Suprapubic skin (tissue), 4 donors: Measurements from ENCODE around the gene PRKN. TPM values are rescaled to one million over a fixed set of nuclear protein-coding genes. Genes with fewer than 3 reads are reported as not detected.

Experiments
- DNase-seq, 2 donors: peaks; one replicate each; pipeline ENCODE4 v3.0.0-alpha.2; 2019; ENCODE audit warnings: low spot score in 2 of 2
- H3K27ac ChIP-seq: fragments of 200-600 bp; sonication (generic); one replicate; pipeline ENCODE4 v1.5.1; 2019
- H3K27me3 ChIP-seq: fragments of 200-600 bp; sonication (generic); one replicate; pipeline ENCODE4 v1.5.1; 2019
- H3K36me3 ChIP-seq: fragments of 200-600 bp; sonication (generic); one replicate; pipeline ENCODE4 v1.5.1; 2019
- H3K4me1 ChIP-seq: fragments of 200-600 bp; sonication (generic); one replicate; pipeline ENCODE4 v1.5.1; 2019
- H3K4me3 ChIP-seq: fragments of 200-600 bp; sonication (generic); one replicate; pipeline ENCODE4 v1.5.1; 2019; ENCODE audit warnings: mild to moderate bottlenecking
- H3K9me3 ChIP-seq: fragments of 200-600 bp; sonication (generic); one replicate; pipeline ENCODE4 v1.5.1; 2019
- EP300 ChIP-seq: sonication (generic); formaldehyde crosslinking; IDR thresholded peaks from one replicate; pipeline ENCODE4 v1.6.1; 2017; ENCODE audit warnings: antibody characterized with exemption
- POLR2A ChIP-seq, 2 donors: fragments of 450-650 bp; IDR thresholded peaks; one replicate each; pipeline ENCODE4 v1.6.1; 2017; ENCODE audit warnings: antibody characterized with exemption in 2 of 2, mild to moderate bottlenecking in 2 of 2, moderate library complexity in 2 of 2
- POLR2AphosphoS5 ChIP-seq, 3 donors: sonication (generic); formaldehyde crosslinking; IDR thresholded peaks; one replicate each; pipeline ENCODE4 v1.6.1; 2017; ENCODE audit warnings: antibody characterized with exemption in 3 of 3
- WGBS: methylation state at CpG from one replicate; pipeline ENCODE4 v1.1.5; 2018; 5-methylcytosine and 5-hydroxymethylcytosine counted together
- total RNA-seq, 4 donors: library from RNA; depleted of rRNA; stranded (reverse); fragments of >200 nt; gene quantifications; one replicate each; pipeline ENCODE4 v1.1.0, GENCODE V29; 2016
- TF ChIP-seq, protein P1 (sequence below), 2 donors: fragments of 200-600 bp in 1 of 2; fragments of 450-650 bp in 1 of 2; sonication (generic) in 1 of 2; IDR thresholded peaks; one replicate each; pipeline ENCODE4 v1.5.1; 2016 to 2019; ENCODE audit warnings: antibody characterized with exemption in 2 of 2, mild to moderate bottlenecking in 1 of 2, moderate library complexity in 1 of 2

PRKN gene
- total RNA-seq, 4 donors from 2014 or later, result 7.2 to 22.8 (median 14.4) TPM

DNA sequence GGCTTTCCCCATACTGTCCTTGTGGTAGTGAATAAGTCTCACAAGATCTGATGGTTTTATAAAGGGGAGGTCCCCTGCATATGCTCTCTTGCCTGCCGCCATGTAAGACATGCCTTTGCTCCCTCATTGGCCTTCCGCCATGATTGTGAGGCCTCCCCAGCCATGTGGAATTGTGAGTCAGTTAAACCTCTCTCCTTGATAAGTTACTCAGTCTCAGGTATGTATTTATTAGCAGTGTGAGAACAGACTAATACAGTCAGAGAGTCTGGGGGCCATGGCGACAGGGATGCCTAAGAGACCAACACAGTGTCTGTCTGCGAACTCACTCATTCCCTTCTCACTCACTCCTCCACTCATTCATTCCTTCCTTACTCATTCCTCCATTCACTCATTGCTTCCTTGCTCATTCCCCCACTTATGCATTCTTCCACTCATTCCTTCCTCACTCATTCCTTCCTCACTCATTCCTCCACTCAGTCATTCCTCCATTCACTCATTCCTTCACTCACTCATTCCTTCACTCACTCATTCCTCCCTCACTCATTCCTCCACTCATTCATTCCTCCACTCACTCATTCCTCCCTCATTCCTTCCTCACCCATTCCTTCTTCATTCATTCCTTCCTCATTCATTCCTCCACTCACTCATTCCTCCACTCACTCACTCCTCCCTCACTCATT lies 1316.2 kb downstream of the PRKN start:
- Histone ChIP-seq H3K27me3 (no peaks in the 10 kb centered on the region), H3K4me1 (peaks cover 16% of the 10 kb centered on the region), H3K27ac (no peak overlapping the region), H3K36me3 (no peaks in the 10 kb centered on the region), H3K4me3 (no peak overlapping the region), H3K9me3 (no peaks in the 10 kb centered on the region)
- no peak for DNase-seq
- TF ChIP-seq, protein P1, sequence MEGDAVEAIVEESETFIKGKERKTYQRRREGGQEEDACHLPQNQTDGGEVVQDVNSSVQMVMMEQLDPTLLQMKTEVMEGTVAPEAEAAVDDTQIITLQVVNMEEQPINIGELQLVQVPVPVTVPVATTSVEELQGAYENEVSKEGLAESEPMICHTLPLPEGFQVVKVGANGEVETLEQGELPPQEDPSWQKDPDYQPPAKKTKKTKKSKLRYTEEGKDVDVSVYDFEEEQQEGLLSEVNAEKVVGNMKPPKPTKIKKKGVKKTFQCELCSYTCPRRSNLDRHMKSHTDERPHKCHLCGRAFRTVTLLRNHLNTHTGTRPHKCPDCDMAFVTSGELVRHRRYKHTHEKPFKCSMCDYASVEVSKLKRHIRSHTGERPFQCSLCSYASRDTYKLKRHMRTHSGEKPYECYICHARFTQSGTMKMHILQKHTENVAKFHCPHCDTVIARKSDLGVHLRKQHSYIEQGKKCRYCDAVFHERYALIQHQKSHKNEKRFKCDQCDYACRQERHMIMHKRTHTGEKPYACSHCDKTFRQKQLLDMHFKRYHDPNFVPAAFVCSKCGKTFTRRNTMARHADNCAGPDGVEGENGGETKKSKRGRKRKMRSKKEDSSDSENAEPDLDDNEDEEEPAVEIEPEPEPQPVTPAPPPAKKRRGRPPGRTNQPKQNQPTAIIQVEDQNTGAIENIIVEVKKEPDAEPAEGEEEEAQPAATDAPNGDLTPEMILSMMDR (IDR thresholded peaks at IDR 0.05), result no peak
- TF ChIP-seq EP300, result no peak
- TF ChIP-seq POLR2A (IDR thresholded peaks at IDR 0.05), result no peak
- TF ChIP-seq POLR2AphosphoS5 (IDR thresholded peaks at IDR 0.05), result no peak
- 93% methylated on average over 4 of the region's 4 CpGs for WGBS

DNA sequence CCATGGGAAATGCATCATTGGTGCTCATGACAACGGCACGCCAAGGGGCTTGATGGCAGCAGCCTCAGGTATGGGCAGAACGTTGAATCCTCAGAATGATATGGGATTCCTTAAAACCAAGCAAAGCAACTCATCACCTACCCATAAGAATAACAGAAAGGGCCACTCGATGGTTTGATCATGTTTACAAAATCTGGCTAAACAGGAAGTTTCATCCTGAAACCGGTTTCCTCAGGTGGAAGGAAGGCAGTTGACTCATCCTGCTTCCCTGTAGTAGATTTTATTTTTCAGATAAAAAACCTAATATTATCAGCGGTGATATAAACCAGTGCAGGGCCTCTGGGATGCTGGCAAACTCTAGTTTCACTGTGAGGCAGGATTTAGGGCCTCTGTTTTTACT lies 1316.8 kb downstream of the PRKN start:
- Histone ChIP-seq H3K4me1 (peaks cover 16% of the 10 kb centered on the region), H3K27ac (no peak overlapping the region), H3K4me3 (no peak overlapping the region), H3K27me3 (no peaks in the 10 kb centered on the region), H3K9me3 (no peaks in the 10 kb centered on the region), H3K36me3 (no peaks in the 10 kb centered on the region)
- 90% methylated on average over 6 of the region's 6 CpGs for WGBS
- no peak for DNase-seq
- TF ChIP-seq POLR2AphosphoS5 (IDR thresholded peaks at IDR 0.05) (no peak), EP300 (no peak), POLR2A (IDR thresholded peaks at IDR 0.05) (no peak)
- TF ChIP-seq, protein P1 (IDR thresholded peaks at IDR 0.05), result no peak

DNA sequence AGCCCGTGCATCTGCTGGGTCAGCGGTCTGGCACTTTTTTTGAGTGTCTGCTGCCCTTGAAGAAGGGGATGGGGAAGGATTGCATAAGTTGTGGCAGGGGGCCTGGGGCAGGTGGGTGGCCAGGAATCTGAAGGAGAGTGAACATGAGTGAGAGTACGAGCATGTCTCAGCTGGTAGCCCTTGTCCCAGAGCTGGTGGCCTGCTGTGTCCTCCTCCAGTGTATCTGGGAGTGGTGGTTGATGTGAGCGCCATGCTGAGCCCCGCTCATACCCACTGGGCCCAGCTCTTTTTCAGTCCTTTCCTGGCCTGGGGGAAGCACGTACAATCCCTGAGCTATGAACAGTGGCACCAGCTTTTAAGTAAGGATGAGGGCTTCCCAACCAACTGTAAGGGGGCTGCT lies 1317.5 kb downstream of the PRKN start:
- Histone ChIP-seq H3K36me3 (no peaks in the 10 kb centered on the region), H3K27ac (no peak overlapping the region), H3K9me3 (no peaks in the 10 kb centered on the region), H3K4me1 (peaks cover 16% of the 10 kb centered on the region), H3K27me3 (no peaks in the 10 kb centered on the region), H3K4me3 (no peak overlapping the region)
- no peak for TF ChIP-seq POLR2A (IDR thresholded peaks at IDR 0.05)
- TF ChIP-seq, protein P1 (IDR thresholded peaks at IDR 0.05), result no peak
- TF ChIP-seq EP300, result no peak
- no peak for TF ChIP-seq POLR2AphosphoS5 (IDR thresholded peaks at IDR 0.05)
- no peak for DNase-seq
- 95% methylated on average over 5 of the region's 6 CpGs for WGBS

DNA sequence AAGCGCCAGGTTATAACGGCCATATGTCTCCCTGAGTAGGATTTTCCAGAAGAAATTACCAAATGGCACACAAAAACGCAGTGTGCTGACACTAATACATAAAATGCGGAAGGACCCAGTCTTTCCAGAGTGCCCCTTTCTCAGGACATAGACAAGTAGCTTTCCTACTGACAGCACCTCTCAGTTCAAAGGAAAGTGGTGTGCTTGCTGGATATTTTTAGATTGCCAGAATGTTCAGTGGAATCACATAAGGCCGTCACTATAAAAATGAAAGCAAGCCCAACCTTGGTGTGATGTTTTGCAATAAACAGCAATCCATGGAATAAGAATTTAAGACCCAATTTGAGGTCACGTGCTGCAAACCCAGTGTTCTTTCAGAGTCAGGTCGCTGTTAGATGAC lies 1318.2 kb downstream of the PRKN start:
- no peak for DNase-seq
- TF ChIP-seq, protein P1 (IDR thresholded peaks at IDR 0.05), result no peak
- TF ChIP-seq POLR2A (IDR thresholded peaks at IDR 0.05), result no peak
- TF ChIP-seq EP300, result no peak
- no peak for TF ChIP-seq POLR2AphosphoS5 (IDR thresholded peaks at IDR 0.05)
- WGBS, result 90% methylated on average over 7 of the region's 7 CpGs

DNA sequence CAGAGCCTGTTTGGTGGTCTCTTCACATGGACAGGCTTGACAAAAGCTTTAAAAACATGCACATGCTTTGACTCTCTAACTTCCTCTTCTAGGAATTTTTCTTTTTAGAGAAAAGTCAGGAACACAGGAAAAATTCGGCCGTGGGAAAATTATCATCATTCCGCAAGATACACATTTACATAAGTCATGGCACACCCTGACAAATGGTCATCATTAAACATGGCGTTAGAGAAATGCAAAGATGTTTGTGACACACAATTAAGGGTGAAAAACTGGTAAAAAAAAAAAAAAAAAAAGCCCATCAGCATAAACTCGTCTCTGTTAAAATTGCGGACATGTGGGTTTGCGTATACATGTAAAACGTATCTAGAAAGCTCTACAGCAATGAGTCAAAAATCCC lies 1319.5 kb downstream of the PRKN start:
- Histone ChIP-seq H3K27ac (no peak overlapping the region), H3K36me3 (no peaks in the 10 kb centered on the region), H3K4me1 (peaks cover 5% of the 10 kb centered on the region), H3K27me3 (no peaks in the 10 kb centered on the region), H3K4me3 (no peak overlapping the region), H3K9me3 (no peaks in the 10 kb centered on the region)
- TF ChIP-seq POLR2A (IDR thresholded peaks at IDR 0.05) (no peak), EP300 (no peak), POLR2AphosphoS5 (IDR thresholded peaks at IDR 0.05) (no peak)
- TF ChIP-seq, protein P1 (IDR thresholded peaks at IDR 0.05), result no peak
- 94% methylated on average over 8 of the region's 8 CpGs for WGBS
- no peak for DNase-seq

More for the DNA sequence above, 1318.2 kb downstream of the PRKN start:
- H3K9me3 ChIP-seq, result no peaks in the 10 kb centered on the region
- no peaks in the 10 kb centered on the region for H3K36me3 ChIP-seq
- H3K4me3 ChIP-seq, result no peak overlapping the region
- H3K27ac ChIP-seq, result no peak overlapping the region
- no peaks in the 10 kb centered on the region for H3K27me3 ChIP-seq
- peaks cover 11% of the 10 kb centered on the region for H3K4me1 ChIP-seq
